ENCODE results near the gene USP24.

The USP24 gene

DNA sequence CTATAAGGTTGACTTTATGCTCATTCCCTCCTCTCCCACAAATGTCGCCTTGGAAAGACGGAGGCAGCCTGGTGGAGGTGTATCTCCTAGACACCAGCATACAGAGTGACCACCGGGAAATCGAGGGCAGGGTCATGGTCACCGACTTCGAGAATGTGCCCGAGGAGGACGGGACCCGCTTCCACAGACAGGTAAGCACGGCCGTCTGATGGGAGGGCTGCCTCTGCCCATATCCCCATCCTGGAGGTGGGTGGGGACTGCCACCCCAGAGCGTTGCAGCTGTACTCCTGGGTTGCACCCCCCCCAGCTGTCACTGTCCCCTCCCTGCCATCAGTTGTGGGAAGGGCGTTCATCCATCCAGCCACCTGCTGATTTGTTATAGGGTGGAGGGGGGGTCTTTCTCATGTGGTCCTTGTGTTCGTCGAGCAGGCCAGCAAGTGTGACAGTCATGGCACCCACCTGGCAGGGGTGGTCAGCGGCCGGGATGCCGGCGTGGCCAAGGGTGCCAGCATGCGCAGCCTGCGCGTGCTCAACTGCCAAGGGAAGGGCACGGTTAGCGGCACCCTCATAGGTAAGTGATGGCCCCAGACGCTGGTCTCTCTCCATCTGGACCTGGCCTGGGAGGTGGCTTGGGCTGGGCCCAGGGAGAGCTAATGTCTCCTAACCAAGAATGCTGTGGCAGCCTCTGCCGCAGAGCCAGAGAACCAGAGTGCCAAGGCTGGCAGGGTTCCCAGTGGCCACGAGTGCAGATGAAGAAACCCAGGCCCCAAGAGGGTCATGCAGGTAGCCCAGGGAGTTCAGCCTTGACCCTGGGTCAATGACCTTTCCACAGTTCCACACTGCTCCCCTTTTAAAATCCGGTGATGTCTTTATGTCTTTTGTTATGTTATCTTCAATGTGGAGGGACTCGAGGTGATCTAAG, 162.7 kb downstream of the USP24 start:
- DNase-seq (ENCODE audit: low read depth in 2 of 2) = no peak

DNA sequence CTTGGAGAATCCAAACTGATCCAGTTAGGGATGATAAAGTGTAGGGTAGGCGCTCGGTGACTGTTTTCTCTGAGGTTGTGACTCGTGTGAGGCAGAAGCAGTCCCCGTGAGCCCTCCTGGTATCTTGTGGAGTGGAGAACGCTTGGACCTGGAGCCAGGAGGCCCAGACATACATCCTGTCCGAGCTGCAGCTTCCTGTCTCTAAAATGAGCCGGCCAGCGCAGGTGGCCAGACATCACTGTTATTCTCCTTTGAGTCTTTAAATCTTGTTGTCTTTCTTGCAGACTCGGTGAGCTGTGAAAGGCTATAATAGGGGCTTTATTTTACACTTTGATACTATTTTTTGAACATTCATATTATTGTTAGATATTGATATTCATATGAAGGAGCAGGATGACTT, 163.5 kb downstream of the USP24 start:
- DNase-seq (ENCODE audit: low read depth in 2 of 2) = no peak

DNA sequence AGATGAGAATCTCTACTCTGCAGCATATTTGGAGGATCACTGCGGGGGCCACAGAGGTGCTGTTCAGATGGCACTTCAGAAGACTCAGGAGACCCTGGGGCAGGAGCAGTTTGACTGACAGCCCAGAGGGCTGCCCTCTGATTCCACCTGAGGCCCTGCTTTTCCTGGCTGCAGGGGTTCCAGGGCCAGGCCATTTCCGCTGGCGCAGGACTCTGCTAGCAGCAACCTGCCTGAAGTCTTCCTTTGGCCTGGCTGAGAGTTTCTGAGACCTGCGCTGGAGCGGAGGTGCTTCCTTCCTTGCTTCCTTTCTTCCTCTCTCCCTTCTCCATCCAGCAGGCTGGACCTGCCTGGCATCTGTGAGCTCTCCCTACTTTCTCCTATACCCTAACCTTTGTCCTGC, 164.0 kb downstream of the USP24 start:
- no peak for DNase-seq (ENCODE audit: low read depth in 2 of 2)

DNA sequence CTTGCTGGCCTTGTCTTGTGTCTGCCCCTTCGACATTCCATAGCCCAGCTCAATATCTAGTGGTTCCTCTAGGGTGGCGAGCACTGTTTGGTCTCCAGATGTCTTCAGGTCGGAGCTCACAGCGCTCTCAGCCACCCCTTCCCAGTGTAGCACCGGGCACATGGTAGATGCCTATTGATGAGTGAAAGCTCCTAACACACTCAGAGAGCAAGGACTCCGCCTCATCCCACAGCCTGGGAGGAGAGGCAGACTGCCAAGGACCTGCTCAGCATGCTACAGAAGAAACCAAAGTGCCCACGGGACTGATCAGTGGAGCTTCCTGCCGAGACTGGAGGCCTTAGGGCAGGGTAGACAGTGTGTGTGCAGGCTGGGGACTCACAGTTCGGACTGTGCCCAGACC, 164.9 kb downstream of the USP24 start:
- DNase-seq (ENCODE audit: low read depth in 2 of 2) = peak; percentile 17 to 20

DNA sequence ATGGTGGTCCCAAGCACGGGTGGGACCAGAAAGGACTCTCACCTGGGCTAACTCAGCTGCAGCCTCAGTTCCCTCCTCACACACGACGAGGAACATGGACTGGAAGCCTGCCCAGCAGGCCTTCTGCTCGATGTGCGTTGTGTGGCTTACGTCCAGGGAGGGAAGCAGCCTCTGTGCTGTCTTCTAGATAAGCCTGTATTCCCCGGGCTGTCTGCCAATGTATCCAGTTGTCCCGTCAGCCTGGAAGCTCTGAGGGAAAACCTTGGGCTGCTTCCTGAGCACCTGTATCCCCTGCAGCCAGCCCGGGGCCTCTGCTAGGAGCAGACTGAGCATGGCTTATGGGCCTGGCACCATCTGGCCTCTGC, 165.3 kb downstream of the USP24 start:
- DNase-seq (ENCODE audit: low read depth in 2 of 2) = no peak

DNA sequence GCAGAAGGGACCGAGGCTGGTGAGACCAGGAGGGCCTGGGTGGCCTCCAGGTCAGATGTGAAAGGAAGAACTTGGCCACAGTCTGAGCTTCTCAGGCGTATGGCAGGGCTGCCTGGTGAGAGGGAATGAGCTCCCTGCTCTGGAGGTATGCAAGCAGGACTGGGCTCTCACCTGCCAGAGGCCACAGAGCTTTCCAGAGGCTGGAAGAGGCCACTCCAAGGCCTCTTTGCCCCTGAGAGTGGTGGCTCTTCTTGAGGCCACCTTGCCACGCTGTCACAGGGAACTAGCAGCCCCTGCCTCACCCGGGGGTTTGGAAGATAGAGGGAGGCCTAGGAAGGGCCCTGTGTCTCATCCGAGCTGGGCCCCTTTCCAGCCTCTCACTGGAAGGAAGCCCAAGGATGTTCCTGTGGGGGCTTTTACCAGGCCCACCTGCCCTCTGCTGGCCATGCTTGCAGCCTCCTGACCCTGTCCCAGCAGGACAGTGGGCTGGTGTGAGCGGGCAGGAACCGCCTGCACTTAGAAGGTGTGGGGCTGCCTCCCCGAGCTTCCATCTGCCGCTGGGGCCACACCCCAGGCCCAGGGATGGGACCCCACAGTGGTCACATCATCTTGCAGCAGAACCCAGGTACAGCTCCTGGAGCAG, 165.8 kb downstream of the USP24 start:
- DNase-seq (ENCODE audit: low read depth in 2 of 2) = no peak

DNA sequence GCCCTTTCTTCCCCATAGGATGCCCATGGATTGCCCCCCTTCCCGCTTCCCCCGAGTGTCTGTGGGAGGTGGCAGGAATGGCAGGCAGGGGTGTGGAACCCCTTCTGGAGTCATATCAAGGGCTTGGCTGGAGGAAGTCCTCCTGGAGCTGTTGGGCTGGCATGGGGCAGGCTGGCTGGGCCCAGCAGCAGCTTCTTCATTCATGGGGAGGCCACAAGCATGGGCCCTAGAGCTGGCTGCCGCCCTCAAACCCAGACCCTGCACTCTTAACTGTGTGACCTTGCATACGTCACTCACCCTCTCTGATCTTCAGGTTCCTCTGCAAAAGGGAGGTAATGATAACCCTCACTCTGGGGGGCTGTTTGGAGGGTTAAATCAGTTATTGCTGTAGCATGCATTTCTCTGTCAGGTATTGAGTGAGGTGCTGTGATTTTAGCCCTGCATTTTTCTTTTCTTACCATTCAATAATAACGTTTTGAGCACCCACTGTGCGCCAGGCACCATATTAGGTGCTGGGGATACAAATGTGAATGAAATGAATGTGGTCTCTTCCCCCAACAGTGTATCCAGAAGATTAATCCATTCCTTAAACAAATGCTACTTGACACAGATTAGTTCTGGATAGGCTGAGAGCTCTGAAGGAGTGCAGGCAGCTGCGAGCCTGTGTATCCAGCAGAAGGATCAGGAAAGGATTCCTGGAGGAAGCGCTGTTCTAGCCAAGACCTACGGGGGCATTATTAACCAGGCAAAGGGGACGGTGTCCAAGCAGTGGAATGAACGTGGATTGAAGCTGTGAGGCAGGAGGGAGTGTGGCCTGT, 166.5 kb downstream of the USP24 start:
- no peak for DNase-seq (ENCODE audit: low read depth in 2 of 2)

DNA sequence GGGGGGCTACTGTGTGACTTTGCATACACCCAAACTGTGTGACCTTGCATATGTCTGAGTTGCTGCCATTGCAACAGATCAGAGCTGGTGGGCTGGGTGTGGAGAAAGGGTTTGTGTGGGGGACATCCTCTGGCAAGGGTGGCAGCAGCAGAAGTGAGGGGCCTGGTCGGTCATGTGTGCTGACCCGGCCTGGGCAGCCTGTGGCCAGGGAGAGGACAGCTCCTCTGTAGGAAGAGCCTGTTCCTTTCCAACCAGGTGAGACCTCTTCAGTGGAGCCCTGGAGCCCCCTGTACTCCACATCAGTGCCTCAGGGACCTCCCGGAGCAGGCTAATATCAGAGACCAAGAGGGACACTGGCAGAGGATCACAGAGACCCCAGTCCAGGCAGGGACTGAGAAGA, 167.6 kb downstream of the USP24 start:
- no peak for DNase-seq (ENCODE audit: low read depth in 2 of 2)

DNA sequence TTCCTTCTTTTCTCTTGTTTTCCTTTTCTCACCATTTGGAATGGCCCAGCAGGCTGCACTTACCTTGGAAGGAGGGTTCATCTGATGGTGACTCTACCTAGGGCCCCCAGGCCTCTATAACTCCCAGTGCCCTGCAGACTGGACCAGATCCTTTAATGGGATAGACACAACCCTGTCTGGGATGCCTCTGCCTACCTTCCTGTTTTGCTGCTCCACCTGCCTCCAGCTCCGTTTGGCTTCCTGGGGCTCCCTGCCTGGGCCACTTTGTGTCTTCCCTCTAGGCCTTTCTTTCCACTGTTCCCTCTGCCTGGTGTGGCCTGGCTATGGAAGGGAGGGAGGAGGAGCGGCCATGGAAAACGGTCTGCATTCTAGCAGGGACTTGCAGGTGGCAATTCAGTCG, 168.3 kb downstream of the USP24 start:
- DNase-seq (ENCODE audit: low read depth in 2 of 2) = no peak

DNA sequence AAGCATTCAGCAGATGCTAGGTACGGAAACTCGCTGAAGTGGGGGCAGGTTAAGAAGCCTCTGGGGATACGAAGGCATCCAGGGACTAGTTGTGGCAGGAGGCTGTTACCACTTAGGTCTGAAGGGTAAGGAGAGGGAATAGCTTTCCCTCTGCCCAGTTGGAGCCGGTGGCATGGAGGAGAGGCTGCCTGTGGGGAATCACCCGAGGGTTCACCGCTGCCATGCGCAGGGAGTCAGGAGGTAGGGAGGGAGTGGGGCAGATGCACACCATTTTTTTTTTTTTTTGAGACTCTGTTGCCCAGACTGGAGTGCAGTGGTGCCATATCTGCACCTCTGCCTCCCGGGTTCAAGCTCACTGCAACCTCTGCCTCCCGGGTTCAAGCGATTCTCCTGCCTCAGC, 169.7 kb downstream of the USP24 start:
- no peak for DNase-seq (ENCODE audit: low read depth in 2 of 2)

DNA sequence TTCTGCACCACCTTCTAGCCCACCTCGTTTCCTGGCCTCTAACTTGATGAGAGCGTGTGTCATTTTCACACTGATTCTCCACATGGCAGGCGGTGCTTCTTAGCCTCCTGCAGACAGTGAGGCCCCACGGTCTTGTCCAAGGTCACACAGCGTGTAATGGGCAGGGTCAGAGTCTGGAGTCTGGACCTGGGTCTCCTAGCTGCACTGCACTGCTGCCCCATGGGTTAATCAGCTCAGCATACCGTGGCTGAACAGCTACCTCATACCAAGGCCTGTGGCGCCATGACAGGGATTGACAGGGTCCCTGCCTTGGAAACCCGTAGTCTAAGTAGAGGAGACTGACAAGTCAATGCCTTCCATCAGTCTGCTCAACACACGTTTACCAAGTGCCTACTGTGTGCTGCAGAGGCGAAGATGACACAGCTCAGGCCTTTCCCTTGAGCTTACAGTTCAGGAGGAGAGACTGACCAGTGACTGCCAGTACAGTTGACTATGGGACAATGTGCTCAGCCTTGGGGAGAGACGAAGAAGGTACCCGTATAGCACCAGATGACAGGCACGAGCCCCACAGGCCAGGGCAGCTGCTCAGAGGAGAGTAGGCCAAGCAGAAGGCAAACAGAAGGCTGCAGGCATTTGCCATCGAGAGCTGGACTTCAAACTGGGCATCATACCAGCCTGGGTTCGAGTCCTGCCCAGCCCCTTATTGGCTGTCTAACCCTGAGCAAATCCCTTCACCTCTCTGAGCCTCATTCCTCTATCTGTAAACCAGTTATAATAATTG, 170.4 kb downstream of the USP24 start:
- DNase-seq (ENCODE audit: low read depth in 2 of 2) = no peak

DNA sequence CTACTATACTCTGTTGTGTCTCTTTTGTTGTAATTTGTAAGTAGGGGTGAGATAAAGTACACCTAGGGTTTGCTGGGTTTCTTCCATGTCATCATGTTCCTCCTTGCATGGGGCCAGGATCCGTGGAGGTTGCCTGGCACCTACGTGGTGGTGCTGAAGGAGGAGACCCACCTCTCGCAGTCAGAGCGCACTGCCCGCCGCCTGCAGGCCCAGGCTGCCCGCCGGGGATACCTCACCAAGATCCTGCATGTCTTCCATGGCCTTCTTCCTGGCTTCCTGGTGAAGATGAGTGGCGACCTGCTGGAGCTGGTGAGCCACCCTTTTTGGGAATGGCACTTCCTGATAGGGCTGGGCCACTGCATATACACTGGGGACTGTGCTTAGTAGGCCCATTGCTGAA, 171.4 kb downstream of the USP24 start:
- no peak for DNase-seq (ENCODE audit: low read depth in 2 of 2)

DNA sequence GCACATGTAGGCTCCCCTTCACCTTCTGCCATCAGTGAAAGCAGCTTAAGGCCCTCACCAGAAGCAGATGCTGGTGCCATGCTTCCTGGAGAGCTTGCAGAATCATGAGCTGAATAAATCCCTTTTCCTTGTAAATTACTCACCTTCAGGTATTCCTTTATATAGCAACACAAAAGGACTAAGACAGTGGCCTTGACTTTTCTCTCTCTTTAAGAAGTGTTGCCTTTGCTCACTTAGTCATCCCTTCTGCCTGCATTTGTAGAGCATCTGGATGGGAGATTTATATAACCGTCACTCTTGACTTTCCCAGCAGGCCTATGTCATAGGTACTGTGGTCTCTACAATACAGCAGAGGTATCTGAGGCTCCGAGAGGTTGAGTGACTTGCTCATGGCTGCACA, 172.2 kb downstream of the USP24 start:
- DNase-seq (ENCODE audit: low read depth in 2 of 2) = no peak

DNA sequence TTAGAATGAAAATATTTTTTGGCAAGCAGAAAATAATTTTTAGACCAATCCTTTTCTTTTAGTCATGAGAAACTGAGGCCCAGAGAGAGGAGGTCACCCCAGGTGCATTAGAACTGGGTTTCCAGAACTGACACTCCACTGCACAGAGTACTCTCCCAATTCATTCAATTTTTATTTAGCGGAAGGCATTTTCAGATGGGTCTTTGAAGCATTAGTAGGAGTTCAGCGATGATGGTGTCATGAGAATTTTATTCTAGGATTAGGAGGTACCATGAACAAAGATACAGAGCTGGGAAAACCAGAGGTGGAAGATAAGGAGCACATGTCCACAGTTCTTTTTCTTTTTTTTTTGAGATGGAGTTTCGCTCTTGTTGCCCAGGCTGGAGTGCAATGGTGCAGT, 173.6 kb downstream of the USP24 start:
- DNase-seq (ENCODE audit: low read depth in 2 of 2) = no peak

DNA sequence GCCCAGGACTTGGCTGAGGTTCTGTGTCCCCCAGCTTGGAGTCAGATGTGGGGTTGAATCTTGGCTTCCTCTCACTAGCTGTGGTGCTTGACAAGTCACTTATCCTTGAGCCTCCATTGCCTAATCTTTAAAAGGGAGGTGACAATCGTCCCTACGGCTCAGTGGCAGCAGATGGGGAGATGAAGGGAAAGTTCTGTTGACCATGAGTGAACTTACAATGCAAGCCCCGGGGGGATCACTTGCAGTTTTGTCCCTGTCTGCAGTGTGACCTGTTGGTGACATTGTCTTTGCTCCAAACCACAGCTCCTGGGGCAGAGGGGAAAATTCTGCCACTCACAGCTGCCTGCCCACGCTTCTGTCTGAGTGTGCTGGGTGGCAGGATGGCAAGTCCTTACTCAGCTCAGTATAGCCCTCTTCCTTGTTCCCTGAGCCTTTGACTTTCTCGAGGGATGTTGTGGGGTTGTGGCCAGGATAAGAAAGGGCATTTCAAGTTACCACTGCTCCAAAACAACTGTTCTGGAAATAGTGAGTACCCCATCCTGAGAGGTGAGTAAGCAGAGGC, 174.2 kb downstream of the USP24 start:
- DNase-seq (ENCODE audit: low read depth in 2 of 2) = no peak

DNA sequence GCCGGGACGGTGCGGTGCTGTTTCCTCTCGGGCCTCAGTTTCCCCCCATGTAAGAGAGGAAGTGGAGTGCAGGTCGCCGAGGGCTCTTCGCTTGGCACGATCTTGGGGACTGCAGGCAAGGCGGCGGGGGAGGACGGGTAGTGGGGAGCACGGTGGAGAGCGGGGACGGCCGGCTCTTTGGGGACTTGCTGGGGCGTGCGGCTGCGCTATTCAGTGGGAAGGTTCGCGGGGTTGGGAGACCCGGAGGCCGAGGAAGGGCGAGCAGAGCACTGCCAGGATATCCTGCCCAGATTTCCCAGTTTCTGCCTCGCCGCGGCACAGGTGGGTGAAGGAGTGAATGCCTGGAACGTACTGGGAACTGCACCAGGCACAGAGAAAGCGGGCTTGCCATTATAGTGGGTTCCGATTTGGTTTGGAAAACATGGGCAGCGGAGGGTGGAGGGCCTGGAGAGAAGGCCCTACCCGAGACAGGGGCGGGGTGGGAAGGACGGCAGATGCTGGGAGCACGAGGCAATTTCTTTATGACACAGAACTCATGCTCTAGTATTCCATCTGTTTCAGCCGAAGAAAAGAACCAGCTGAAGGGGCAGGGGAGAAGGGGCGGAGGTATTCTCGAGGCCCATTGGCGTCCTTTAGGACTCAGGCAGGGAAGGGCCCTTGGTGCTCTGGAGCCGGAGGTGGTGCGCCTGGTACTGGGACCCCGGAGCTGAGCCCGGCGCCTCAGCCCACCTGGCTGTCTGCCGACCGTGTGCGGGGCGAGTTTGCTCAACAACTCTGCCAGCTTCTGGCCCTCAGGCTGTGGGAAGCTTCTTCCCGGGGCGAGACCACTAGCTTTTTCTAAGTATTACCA, 174.9 kb downstream of the USP24 start:
- DNase-seq (ENCODE audit: low read depth in 2 of 2) = no peak

DNA sequence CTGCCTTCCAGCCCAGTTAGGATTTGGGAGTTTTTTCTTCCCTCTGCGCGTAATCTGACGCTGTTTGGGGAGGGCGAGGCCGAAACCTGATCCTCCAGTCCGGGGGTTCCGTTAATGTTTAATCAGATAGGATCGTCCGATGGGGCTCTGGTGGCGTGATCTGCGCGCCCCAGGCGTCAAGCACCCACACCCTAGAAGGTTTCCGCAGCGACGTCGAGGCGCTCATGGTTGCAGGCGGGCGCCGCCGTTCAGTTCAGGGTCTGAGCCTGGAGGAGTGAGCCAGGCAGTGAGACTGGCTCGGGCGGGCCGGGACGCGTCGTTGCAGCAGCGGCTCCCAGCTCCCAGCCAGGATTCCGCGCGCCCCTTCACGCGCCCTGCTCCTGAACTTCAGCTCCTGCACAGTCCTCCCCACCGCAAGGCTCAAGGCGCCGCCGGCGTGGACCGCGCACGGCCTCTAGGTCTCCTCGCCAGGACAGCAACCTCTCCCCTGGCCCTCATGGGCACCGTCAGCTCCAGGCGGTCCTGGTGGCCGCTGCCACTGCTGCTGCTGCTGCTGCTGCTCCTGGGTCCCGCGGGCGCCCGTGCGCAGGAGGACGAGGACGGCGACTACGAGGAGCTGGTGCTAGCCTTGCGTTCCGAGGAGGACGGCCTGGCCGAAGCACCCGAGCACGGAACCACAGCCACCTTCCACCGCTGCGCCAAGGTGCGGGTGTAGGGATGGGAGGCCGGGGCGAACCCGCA, 175.7 kb downstream of the USP24 start, which contains the start of gene PCSK9:
TSS of gene PCSK9 (plus strand) at position 207 of the 741 bp plus-strand sequence. CDS start at position 497, 290 bp downstream.
- DNase-seq (ENCODE audit: low read depth in 2 of 2) = peak; percentile 12 to 14

DNA sequence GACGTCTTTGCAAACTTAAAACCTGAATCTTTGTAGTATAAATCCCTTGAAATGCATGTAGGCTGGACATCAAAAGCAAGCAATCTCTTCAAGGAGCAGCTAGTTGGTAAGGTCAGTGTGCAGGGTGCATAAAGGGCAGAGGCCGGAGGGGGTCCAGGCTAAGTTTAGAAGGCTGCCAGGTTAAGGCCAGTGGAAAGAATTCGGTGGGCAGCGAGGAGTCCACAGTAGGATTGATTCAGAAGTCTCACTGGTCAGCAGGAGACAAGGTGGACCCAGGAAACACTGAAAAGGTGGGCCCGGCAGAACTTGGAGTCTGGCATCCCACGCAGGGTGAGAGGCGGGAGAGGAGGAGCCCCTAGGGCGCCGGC, 176.2 kb downstream of the USP24 start:
- DNase-seq (ENCODE audit: low read depth in 2 of 2) = no peak

DNA sequence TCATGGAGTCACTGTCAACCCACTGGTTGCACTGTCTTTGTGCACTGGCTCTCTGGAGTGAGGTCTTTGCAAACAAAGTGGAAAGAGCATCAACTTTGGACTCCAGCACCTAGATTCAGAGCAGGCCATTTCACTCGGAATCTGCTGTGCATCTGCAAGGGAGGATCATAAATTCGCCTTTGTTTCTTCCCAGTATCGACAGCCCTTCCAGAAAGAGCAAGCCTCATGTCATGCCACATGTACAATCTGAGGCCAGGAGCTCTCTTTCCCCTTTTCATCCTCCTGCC, 176.7 kb downstream of the USP24 start:
- DNase-seq (ENCODE audit: low read depth in 2 of 2) = no peak
